IPS DF 6.9 (cell line): ENCODE results near the gene GRID1.

Experiments used
- DNase-seq: peaks from one replicate; pipeline ENCODE4 v3.0.0-alpha.2; 2013; ENCODE audit warnings: low read depth, low spot score
- H3K27ac ChIP-seq: one replicate; pipeline ENCODE4 v1.5.1; 2013; ENCODE audit warnings: low read length, control low read depth
- H3K27me3 ChIP-seq: 2 replicates; pipeline ENCODE4 v1.6.1; 2013; ENCODE audit warnings: mild to moderate bottlenecking, low read length; ENCODE audit not compliant: control insufficient read depth, insufficient read depth
- H3K36me3 ChIP-seq: 2 replicates; pipeline ENCODE4 v1.6.1; 2013; ENCODE audit warnings: low read length; ENCODE audit not compliant: control insufficient read depth, insufficient read depth
- H3K4me1 ChIP-seq: 2 replicates; pipeline ENCODE4 v1.6.1; 2013; ENCODE audit warnings: low read length; ENCODE audit not compliant: control insufficient read depth, insufficient read depth
- H3K4me3 ChIP-seq: 2 replicates; pipeline ENCODE4 v1.5.1; 2013; ENCODE audit warnings: mild to moderate bottlenecking, low read length
- H3K9me3 ChIP-seq: 2 replicates; pipeline ENCODE4 v1.6.1; 2013; ENCODE audit warnings: low read length, inconsistent platforms; ENCODE audit not compliant: control insufficient read depth, insufficient read depth
- WGBS: extraction: QIAGEN DNeasy Blood & Tissue Kit; methylation state at CpG from one replicate; pipeline ENCODE4 v1.1.7; 2013; ENCODE audit warnings: mixed read lengths, missing lambda C conversion rate; ENCODE audit not compliant: insufficient read length, insufficient coverage; 5-methylcytosine and 5-hydroxymethylcytosine counted together

GRID1 gene

GRCh38 chr10:86045896-86046295, 320.7 kb downstream of the GRID1 start:
- no peak for DNase-seq
- WGBS = no CpG with 5 or more reads among the region's 5 CpGs
- H3K27me3 ChIP-seq = no peaks in the 10 kb centered on the region

GRCh38 chr10:86044029-86044428, 322.6 kb downstream of the GRID1 start:
- H3K27me3 ChIP-seq = no peaks in the 10 kb centered on the region
- H3K27ac ChIP-seq = no peak overlapping the region
- H3K4me3 ChIP-seq = no peak overlapping the region
- no peak for DNase-seq
- H3K36me3 ChIP-seq = no peaks in the 10 kb centered on the region
- no CpG with 5 or more reads among the region's 2 CpGs for WGBS
- no peaks in the 10 kb centered on the region for H3K9me3 ChIP-seq
- no peaks in the 10 kb centered on the region for H3K4me1 ChIP-seq

More at GRCh38 chr10:86045896-86046295, 320.7 kb downstream of the GRID1 start:
- no peaks in the 10 kb centered on the region for H3K36me3 ChIP-seq
- no peaks in the 10 kb centered on the region for H3K9me3 ChIP-seq
- no peak overlapping the region for H3K27ac ChIP-seq
- no peak overlapping the region for H3K4me3 ChIP-seq
- no peaks in the 10 kb centered on the region for H3K4me1 ChIP-seq

GRCh38 chr10:86043236-86043635, 323.4 kb downstream of the GRID1 start:
- Histone ChIP-seq H3K9me3 (no peaks in the 10 kb centered on the region), H3K4me3 (no peak overlapping the region)
- WGBS = no CpG with 5 or more reads among the region's 3 CpGs

GRCh38 chr10:86042161-86042560, 324.4 kb downstream of the GRID1 start:
- H3K27ac ChIP-seq = no peak overlapping the region
- no peaks in the 10 kb centered on the region for H3K27me3 ChIP-seq
- no CpG with 5 or more reads among the region's 2 CpGs for WGBS
- no peaks in the 10 kb centered on the region for H3K36me3 ChIP-seq
- H3K4me1 ChIP-seq = no peaks in the 10 kb centered on the region
- H3K4me3 ChIP-seq = no peak overlapping the region
- no peaks in the 10 kb centered on the region for H3K9me3 ChIP-seq
- no peak for DNase-seq

More at GRCh38 chr10:86043236-86043635, 323.4 kb downstream of the GRID1 start:
- Histone ChIP-seq H3K36me3 (no peaks in the 10 kb centered on the region), H3K27me3 (no peaks in the 10 kb centered on the region), H3K27ac (no peak overlapping the region), H3K4me1 (no peaks in the 10 kb centered on the region)
- DNase-seq = no peak

- Histone ChIP-seq H3K4me1 (no peaks in the 10 kb centered on the region), H3K36me3 (no peaks in the 10 kb centered on the region), H3K4me3 (no peak overlapping the region), H3K9me3 (no peaks in the 10 kb centered on the region), H3K27me3 (no peaks in the 10 kb centered on the region), H3K27ac (no peak overlapping the region)
- DNase-seq = no peak
- WGBS = no CpG with 5 or more reads among the region's 3 CpGs
These were observed 325.5 kb downstream of the GRID1 start for GRCh38 chr10:86041116-86041515.

- DNase-seq = no peak
- Histone ChIP-seq H3K27ac (no peak overlapping the region), H3K4me1 (no peaks in the 10 kb centered on the region), H3K9me3 (no peaks in the 10 kb centered on the region), H3K27me3 (no peaks in the 10 kb centered on the region), H3K36me3 (no peaks in the 10 kb centered on the region), H3K4me3 (no peak overlapping the region)
- no CpG with 5 or more reads among the region's 1 CpG for WGBS
These were observed 328.2 kb downstream of the GRID1 start for GRCh38 chr10:86038371-86038770.

GRCh38 chr10:86037096-86037495, 329.5 kb downstream of the GRID1 start:
- Histone ChIP-seq H3K27ac (no peak overlapping the region), H3K4me1 (no peaks in the 10 kb centered on the region), H3K4me3 (no peak overlapping the region), H3K9me3 (no peaks in the 10 kb centered on the region), H3K27me3 (no peaks in the 10 kb centered on the region), H3K36me3 (no peaks in the 10 kb centered on the region)
- DNase-seq = no peak
- WGBS = no CpG with 5 or more reads among the region's 5 CpGs

- no peak for DNase-seq
- H3K9me3 ChIP-seq = no peaks in the 10 kb centered on the region; the same call in 1 of the 2 replicates
- no peaks in the 10 kb centered on the region for H3K4me1 ChIP-seq
- H3K36me3 ChIP-seq = no peaks in the 10 kb centered on the region
- no peak overlapping the region for H3K27ac ChIP-seq
- H3K27me3 ChIP-seq = no peaks in the 10 kb centered on the region
- WGBS = no CpG with 5 or more reads among the region's 5 CpGs
- H3K4me3 ChIP-seq = no peak overlapping the region
These were observed 330.1 kb downstream of the GRID1 start for GRCh38 chr10:86036544-86036831.

GRCh38 chr10:86035791-86036543, 330.6 kb downstream of the GRID1 start:
- Histone ChIP-seq H3K4me1 (no peaks in the 10 kb centered on the region), H3K27ac (no peak overlapping the region), H3K36me3 (no peaks in the 10 kb centered on the region), H3K4me3 (no peak overlapping the region), H3K9me3 (no peaks in the 10 kb centered on the region; the same call in 1 of the 2 replicates), H3K27me3 (no peaks in the 10 kb centered on the region)
- no CpG with 5 or more reads among the region's 11 CpGs for WGBS
- DNase-seq = no peak

- Histone ChIP-seq H3K27me3 (no peaks in the 10 kb centered on the region), H3K36me3 (no peaks in the 10 kb centered on the region), H3K4me1 (no peaks in the 10 kb centered on the region), H3K9me3 (peaks cover 3% of the 10 kb centered on the region), H3K27ac (no peak overlapping the region), H3K4me3 (no peak overlapping the region)
- DNase-seq = no peak
- WGBS = no CpG with 5 or more reads among the region's 1 CpG
These were observed 331.9 kb downstream of the GRID1 start for GRCh38 chr10:86034710-86035109.

- Histone ChIP-seq H3K4me3 (no peak overlapping the region), H3K9me3 (peaks cover 3% of the 10 kb centered on the region), H3K36me3 (no peaks in the 10 kb centered on the region), H3K4me1 (no peaks in the 10 kb centered on the region), H3K27ac (no peak overlapping the region), H3K27me3 (no peaks in the 10 kb centered on the region)
- no peak for DNase-seq
- WGBS = no CpG with 5 or more reads among the region's 1 CpG
These were observed 333.0 kb downstream of the GRID1 start for GRCh38 chr10:86033581-86033980.
